ENCODE measurements around the gene NACC1. TPM values are rescaled to one million over a fixed set of nuclear protein-coding genes. Genes with fewer than 3 reads are reported as not detected.

The NACC1 gene
- total and polyA plus RNA-seq, 2 experiments from 2014 or later: 12.4 to 260 TPM

DNA sequence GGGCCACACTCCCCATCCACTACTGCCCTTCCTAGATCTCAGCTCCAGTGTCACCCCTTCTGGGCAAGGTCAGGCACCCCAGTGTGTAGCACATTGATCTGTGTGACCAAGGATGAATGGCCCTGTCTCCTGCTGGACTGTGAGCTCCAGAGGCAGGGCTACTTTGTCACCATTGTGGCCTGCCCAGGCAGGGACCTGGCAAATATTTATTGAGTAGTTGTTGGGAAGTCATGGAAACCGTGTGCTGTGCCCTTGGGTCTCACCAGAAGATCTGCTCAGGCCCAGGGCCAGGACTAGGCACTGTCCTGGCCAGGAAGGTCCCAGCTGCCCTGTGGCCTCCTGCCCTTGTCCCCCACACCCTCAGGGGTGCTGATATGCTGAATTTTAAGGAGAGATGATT lies 10.5 kb downstream of the NACC1 start:
- Mint-ChIP-seq H3K9me3 (no peaks in the 10 kb centered on the region), H3K36me3 (ENCODE audit: low read depth) (peaks cover 31% of the 10 kb centered on the region), H3K4me3 (no peak overlapping the region), H3K27me3 (ENCODE audit: insufficient read depth, low read depth, poor library complexity) (peaks cover 9% of the 10 kb centered on the region), H3K4me1 (peaks cover 5% of the 10 kb centered on the region; the same call in 2 of the 3 replicates), H3K27ac (no peak overlapping the region)
- ATAC-seq (no peak), DNase-seq (ENCODE audit: low spot score) (no peak)
- no peaks in the 10 kb centered on the region for H3K36me3 ChIP-seq (ENCODE audit: insufficient read depth)
- peaks cover 93% of the 10 kb centered on the region for H4K20me1 ChIP-seq (replicated peaks; ENCODE audit: insufficient read depth)
- no peak overlapping the region for H2AFZ ChIP-seq
- H3K4me2 ChIP-seq: no peak overlapping the region
- H3K4me3 ChIP-seq: no peak overlapping the region
- no peaks in the 10 kb centered on the region for H3K27me3 ChIP-seq (ENCODE audit: insufficient read depth)
- no peaks in the 10 kb centered on the region for H3K4me1 ChIP-seq (ENCODE audit: insufficient read depth)
- H3K79me2 ChIP-seq (replicated peaks; ENCODE audit: insufficient read depth): peaks cover 100% of the 10 kb centered on the region
- H3F3A ChIP-seq (replicated peaks; ENCODE audit: low read depth): no peaks in the 10 kb centered on the region
- H3K27ac ChIP-seq (ENCODE audit: low read depth): no peak overlapping the region
- TF ChIP-seq ZNF114 (CRISPR knock-in tag; IDR thresholded peaks at IDR 0.05) (no peak), EZH2 (IDR thresholded peaks at IDR 0.05; ENCODE audit: low read depth, unreplicated experiment) (no peak), NANOG (IDR thresholded peaks at IDR 0.05; ENCODE audit: borderline replicate concordance) (no peak), JUNB (IDR thresholded peaks at IDR 0.05; ENCODE audit: unreplicated experiment) (no peak), ZNF331 (CRISPR knock-in tag; IDR thresholded peaks at IDR 0.05; ENCODE audit: low read depth) (no peak), POLR2AphosphoS5 (IDR thresholded peaks at IDR 0.05; ENCODE audit: low read depth) (no peak), STAT1 (IDR thresholded peaks at IDR 0.05; ENCODE audit: unreplicated experiment) (no peak), EZH2phosphoT487 (IDR thresholded peaks at IDR 0.05; ENCODE audit: unreplicated experiment) (no peak), CREB1 (CRISPR knock-in tag; IDR thresholded peaks at IDR 0.05; ENCODE audit: low read depth) (no peak)
- TF ChIP-seq, protein P1, sequence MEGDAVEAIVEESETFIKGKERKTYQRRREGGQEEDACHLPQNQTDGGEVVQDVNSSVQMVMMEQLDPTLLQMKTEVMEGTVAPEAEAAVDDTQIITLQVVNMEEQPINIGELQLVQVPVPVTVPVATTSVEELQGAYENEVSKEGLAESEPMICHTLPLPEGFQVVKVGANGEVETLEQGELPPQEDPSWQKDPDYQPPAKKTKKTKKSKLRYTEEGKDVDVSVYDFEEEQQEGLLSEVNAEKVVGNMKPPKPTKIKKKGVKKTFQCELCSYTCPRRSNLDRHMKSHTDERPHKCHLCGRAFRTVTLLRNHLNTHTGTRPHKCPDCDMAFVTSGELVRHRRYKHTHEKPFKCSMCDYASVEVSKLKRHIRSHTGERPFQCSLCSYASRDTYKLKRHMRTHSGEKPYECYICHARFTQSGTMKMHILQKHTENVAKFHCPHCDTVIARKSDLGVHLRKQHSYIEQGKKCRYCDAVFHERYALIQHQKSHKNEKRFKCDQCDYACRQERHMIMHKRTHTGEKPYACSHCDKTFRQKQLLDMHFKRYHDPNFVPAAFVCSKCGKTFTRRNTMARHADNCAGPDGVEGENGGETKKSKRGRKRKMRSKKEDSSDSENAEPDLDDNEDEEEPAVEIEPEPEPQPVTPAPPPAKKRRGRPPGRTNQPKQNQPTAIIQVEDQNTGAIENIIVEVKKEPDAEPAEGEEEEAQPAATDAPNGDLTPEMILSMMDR (conservative IDR thresholded peaks at IDR 0.05; ENCODE audit: low read depth in 2 of 2): no peak
- TF ChIP-seq, protein P2, sequence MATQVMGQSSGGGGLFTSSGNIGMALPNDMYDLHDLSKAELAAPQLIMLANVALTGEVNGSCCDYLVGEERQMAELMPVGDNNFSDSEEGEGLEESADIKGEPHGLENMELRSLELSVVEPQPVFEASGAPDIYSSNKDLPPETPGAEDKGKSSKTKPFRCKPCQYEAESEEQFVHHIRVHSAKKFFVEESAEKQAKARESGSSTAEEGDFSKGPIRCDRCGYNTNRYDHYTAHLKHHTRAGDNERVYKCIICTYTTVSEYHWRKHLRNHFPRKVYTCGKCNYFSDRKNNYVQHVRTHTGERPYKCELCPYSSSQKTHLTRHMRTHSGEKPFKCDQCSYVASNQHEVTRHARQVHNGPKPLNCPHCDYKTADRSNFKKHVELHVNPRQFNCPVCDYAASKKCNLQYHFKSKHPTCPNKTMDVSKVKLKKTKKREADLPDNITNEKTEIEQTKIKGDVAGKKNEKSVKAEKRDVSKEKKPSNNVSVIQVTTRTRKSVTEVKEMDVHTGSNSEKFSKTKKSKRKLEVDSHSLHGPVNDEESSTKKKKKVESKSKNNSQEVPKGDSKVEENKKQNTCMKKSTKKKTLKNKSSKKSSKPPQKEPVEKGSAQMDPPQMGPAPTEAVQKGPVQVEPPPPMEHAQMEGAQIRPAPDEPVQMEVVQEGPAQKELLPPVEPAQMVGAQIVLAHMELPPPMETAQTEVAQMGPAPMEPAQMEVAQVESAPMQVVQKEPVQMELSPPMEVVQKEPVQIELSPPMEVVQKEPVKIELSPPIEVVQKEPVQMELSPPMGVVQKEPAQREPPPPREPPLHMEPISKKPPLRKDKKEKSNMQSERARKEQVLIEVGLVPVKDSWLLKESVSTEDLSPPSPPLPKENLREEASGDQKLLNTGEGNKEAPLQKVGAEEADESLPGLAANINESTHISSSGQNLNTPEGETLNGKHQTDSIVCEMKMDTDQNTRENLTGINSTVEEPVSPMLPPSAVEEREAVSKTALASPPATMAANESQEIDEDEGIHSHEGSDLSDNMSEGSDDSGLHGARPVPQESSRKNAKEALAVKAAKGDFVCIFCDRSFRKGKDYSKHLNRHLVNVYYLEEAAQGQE (IDR thresholded peaks at IDR 0.05; ENCODE audit: unreplicated experiment): no peak
- TF ChIP-seq, protein P3, sequence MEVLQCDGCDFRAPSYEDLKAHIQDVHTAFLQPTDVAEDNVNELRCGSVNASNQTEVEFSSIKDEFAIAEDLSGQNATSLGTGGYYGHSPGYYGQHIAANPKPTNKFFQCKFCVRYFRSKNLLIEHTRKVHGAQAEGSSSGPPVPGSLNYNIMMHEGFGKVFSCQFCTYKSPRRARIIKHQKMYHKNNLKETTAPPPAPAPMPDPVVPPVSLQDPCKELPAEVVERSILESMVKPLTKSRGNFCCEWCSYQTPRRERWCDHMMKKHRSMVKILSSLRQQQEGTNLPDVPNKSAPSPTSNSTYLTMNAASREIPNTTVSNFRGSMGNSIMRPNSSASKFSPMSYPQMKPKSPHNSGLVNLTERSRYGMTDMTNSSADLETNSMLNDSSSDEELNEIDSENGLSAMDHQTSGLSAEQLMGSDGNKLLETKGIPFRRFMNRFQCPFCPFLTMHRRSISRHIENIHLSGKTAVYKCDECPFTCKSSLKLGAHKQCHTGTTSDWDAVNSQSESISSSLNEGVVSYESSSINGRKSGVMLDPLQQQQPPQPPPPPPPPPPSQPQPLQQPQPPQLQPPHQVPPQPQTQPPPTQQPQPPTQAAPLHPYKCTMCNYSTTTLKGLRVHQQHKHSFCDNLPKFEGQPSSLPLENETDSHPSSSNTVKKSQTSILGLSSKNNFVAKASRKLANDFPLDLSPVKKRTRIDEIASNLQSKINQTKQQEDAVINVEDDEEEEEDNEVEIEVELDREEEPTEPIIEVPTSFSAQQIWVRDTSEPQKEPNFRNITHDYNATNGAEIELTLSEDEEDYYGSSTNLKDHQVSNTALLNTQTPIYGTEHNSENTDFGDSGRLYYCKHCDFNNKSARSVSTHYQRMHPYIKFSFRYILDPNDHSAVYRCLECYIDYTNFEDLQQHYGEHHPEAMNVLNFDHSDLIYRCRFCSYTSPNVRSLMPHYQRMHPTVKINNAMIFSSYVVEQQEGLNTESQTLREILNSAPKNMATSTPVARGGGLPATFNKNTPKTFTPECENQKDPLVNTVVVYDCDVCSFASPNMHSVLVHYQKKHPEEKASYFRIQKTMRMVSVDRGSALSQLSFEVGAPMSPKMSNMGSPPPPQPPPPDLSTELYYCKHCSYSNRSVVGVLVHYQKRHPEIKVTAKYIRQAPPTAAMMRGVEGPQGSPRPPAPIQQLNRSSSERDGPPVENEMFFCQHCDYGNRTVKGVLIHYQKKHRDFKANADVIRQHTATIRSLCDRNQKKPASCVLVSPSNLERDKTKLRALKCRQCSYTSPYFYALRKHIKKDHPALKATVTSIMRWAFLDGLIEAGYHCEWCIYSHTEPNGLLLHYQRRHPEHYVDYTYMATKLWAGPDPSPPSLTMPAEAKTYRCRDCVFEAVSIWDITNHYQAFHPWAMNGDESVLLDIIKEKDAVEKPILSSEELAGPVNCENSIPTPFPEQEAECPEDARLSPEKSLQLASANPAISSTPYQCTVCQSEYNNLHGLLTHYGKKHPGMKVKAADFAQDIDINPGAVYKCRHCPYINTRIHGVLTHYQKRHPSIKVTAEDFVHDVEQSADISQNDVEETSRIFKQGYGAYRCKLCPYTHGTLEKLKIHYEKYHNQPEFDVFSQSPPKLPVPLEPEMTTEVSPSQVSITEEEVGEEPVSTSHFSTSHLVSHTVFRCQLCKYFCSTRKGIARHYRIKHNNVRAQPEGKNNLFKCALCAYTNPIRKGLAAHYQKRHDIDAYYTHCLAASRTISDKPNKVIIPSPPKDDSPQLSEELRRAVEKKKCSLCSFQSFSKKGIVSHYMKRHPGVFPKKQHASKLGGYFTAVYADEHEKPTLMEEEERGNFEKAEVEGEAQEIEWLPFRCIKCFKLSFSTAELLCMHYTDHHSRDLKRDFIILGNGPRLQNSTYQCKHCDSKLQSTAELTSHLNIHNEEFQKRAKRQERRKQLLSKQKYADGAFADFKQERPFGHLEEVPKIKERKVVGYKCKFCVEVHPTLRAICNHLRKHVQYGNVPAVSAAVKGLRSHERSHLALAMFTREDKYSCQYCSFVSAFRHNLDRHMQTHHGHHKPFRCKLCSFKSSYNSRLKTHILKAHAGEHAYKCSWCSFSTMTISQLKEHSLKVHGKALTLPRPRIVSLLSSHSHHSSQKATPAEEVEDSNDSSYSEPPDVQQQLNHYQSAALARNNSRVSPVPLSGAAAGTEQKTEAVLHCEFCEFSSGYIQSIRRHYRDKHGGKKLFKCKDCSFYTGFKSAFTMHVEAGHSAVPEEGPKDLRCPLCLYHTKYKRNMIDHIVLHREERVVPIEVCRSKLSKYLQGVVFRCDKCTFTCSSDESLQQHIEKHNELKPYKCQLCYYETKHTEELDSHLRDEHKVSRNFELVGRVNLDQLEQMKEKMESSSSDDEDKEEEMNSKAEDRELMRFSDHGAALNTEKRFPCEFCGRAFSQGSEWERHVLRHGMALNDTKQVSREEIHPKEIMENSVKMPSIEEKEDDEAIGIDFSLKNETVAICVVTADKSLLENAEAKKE (CRISPR knock-in tag; IDR thresholded peaks at IDR 0.05): no peak
- TF ChIP-seq, protein P4, sequence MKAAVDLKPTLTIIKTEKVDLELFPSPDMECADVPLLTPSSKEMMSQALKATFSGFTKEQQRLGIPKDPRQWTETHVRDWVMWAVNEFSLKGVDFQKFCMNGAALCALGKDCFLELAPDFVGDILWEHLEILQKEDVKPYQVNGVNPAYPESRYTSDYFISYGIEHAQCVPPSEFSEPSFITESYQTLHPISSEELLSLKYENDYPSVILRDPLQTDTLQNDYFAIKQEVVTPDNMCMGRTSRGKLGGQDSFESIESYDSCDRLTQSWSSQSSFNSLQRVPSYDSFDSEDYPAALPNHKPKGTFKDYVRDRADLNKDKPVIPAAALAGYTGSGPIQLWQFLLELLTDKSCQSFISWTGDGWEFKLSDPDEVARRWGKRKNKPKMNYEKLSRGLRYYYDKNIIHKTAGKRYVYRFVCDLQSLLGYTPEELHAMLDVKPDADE (IDR thresholded peaks at IDR 0.05): no peak
- H3K9me2 ChIP-seq (ENCODE audit: insufficient read depth): no peaks in the 10 kb centered on the region

All from GM23338 (cell line).